ENCODE measurements around the gene HAVCR2.

The HAVCR2 gene

GRCh38 chr5:157046041-157046440, 62.8 kb downstream of the HAVCR2 start:
- DNase-seq: peak in 12 of 58 donors; percentile 1 to 27 (median 6)

GRCh38 chr5:157045601-157046000, 63.2 kb downstream of the HAVCR2 start:
- no peak for DNase-seq

GRCh38 chr5:157038568-157039187, 70.2 kb downstream of the HAVCR2 start:
- no peak for DNase-seq
